ENCODE data around the gene BUB1B.
A peak's percentile ranks its signal among the peaks of the same experiment; 100 is the strongest.

BUB1B gene

DNA sequence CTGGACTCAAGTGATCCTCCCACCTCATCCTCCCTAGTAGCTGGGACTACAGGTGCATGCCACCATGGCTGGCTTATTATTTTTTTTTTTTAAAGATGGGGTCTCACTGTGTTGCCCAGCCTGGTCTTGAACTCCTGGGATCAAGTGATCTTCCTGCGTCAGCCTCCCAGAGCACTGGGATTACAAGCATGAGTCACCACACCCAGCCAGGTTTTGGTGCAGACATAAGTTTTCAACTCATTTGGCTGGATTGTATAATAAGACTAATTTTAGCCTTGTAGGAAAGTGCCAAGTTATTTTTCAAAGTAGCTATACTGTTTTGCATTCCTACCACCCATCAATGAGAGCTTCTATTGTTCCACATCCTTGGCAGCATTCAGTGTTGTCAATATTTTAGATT, 32.1 kb downstream of the BUB1B start:
- no peak for DNase-seq

DNA sequence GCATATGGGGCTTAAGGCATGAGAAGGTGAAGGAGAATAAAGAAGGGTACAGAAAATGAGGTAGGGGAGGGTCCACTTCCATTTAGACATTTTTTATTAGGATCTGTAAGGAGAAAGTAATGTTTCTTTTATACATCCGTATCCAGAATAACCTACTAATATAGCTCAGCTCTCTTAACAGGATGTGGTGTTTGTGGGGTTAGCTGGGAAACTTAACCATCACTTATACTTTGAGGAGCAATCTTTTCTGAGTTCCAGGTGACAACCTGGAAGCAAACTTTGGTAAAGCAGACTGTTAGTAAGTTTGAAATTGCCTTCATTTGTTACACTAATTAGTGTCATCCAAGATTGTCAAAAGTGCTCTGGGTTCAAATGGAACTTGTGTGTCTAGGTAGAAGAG, 36.6 kb downstream of the BUB1B start:
- DNase-seq: no peak

DNA sequence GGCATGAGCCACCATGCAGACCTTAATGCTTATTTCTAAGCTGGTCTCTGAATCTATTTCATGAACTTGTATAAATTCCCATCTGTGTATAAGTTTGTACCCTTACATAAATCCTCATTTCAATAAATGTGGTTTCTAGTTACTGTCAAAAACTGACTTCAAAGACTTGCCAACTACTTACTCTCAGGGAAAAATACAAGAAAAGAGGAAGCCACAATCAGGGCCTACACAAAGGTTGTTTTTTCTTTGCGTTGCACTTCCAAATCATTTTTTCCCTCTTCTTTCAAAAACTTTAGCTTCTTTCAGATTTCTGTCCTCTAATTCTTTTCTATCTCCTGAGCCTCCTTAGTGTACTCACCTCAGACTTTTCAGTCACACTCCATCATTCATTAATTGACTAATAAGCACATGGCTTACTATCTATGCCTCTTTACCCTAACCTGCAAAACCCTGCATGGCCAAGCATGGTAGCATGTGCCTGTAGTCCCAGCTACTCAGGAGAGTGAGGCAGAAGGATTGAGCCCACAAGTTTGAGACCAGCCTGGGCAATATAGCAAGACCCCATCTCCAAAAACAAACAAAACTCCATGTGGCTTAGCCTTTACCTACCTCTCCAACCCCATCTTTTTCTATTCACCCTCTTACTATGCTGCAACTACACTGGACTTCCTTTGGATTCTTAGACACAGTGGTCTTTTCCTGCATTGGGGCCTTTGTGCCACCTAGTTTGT, 37.7 kb downstream of the BUB1B start:
- no peak for DNase-seq

DNA sequence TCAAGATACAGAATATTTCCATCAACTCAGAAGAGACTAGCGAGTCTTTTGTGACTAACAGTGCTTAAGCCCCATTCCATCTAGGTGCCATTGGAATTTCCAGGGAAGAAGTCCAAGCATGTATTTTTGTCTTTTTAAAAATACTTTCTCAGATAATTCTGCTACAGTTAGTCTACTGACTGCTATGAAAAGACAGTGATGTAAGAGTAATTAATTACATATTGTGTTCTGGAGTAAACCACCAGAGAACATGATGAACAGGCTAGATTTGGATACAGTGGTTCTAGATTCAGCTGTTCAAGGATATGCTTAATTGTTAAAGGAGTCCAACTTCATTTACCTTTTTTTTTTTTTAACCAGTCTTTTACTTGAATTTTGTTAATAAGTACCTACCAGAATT, 43.2 kb downstream of the BUB1B start:
- no peak for DNase-seq

DNA sequence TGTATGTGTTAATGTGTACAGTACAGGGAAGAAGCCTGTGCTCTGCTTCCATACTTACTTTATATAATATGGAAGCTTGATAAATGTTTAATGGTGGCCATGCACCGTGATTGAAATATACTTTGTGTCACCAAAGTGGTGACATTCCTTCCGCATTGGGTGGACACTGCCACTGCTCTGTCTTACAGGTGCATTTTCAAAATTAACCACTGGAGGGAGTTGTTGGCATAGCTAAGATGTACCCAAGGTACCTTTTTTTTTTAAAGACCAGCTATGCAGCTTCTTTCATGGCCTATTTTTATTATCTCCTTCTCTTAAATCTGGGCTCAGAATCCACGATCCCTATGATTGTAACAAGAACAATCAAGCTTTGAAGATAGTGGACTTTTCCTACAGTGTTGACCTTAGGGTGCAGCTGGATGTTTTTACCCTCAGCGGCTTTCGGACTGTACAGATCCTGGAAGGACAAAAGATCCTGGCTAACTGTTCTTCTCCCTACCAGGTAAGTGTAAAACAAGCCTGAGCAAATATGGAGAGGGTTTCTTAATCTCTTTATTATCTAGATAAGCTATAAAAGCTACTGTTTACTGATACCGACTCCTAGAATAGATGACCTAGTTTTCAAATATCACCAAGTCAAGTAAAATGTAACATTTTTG, 56.4 kb downstream of the BUB1B start:
- DNase-seq: peak; percentile 7

DNA sequence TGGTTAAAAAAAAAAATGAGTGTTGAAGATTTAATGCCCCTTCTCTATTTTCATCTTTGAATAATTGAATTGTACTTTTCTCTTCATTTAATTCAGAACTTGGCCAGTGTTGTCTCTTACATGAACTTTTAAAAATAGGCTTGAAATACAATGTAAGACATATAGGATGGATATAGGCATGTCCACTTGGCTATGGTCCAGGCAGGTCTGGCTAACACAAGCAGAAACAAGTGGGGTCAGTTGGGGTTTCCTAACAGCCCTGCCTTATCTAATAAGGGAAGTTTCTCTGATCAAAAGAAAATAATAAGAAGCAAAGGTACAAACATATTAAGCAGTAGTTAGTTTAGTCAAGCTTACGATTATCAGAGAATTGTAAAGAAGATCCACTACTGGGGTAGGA, 58.9 kb downstream of the BUB1B start:
- DNase-seq: no peak

DNA sequence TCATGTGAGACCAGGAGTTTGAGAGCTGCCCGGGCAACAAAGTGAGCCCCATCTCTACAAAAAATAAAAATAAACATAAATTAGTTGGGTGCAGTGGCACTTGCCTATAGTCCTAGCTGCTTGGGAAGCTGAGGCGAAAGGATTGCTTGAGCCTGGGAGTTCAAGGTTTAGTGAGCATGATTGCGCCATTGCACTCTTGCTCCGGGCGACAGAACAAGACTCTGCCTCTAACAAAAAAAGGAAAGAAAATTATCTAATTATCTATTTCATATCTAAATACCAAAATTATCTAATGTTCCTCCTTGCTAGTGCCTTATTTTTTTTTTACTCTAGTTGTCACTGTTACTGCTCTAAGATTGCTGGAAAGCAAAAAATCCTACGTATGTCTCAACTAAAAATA, 61.3 kb downstream of the BUB1B start:
- DNase-seq: no peak

DNA sequence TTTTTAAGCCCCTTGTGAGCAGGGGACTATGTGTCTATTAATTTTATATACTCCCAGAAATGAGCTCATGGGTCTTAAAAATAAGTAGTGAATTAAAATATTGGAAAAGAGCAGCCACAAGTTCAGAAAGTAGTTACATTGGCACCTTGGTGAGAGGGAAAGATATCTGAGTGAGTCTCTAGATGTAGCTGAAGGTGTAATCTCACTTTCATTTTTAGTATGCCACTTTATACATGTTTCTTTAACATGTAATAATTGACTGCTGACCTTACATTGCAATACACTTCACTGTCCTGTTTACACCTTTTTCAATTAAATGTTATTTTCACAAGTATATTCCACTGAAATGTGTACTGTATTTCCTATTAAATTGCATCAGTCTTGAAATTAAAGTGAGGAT, 65.9 kb downstream of the BUB1B start:
- DNase-seq: no peak

DNA sequence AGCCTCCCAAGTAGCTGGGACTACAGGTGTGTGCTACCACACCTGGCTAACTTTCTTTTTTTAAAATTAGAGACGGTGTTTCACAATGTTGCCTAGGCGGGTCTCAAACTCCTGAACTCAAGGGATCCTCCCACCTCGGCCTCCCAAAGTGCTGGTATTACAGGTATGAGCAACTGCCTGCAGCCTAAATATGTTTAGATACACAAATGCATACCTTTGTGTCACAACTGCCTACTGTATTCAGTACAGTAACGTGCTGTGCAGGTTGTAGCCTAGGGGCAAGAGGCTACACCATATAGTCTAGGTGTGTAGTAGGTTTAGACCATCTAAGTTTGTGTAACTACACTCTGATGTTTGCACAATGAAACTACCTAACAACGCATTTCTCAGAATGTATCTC, 68.4 kb downstream of the BUB1B start:
- DNase-seq: no peak

DNA sequence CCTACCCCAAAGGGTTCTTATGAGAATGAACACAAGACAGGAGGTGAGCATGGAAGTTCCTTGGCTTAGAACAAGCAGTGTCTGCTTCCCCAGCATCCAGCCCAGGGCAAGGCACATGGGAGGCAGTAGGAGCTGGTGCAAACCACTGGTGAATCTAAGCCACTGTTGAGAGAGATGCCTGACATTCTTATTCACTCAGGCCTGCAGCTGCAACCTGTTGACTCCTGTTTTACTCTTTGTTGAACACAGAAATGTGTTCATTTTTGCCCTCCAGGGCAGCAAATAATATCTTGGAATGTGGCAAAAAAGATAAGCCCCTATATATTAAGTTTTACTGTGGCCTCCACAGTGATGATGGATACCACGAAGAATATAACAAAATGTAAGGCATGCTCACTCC, 69.1 kb downstream of the BUB1B start:
- no peak for DNase-seq

DNA sequence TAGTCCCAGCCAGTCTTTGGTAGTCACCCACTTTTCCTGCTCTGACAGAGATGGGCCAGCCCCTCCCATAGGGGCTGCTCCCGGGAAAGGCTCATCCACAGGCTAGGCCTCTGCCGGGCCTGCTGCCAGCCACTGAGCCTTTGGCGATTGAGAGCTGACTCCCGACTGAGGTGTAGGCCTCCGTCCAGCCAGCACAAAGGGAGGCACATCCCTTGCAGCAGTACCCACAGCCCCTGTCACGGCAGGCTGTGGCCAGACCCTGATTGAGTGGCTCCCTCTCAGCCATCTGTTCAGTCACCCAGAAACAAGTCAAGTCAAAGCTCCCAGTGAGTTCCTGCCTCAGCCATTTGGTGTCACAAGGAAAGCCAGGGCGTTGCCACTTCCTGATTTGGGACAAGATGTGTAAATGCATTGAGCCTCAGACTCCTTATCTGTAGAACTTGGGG, 71.8 kb downstream of the BUB1B start:
- no peak for DNase-seq

DNA sequence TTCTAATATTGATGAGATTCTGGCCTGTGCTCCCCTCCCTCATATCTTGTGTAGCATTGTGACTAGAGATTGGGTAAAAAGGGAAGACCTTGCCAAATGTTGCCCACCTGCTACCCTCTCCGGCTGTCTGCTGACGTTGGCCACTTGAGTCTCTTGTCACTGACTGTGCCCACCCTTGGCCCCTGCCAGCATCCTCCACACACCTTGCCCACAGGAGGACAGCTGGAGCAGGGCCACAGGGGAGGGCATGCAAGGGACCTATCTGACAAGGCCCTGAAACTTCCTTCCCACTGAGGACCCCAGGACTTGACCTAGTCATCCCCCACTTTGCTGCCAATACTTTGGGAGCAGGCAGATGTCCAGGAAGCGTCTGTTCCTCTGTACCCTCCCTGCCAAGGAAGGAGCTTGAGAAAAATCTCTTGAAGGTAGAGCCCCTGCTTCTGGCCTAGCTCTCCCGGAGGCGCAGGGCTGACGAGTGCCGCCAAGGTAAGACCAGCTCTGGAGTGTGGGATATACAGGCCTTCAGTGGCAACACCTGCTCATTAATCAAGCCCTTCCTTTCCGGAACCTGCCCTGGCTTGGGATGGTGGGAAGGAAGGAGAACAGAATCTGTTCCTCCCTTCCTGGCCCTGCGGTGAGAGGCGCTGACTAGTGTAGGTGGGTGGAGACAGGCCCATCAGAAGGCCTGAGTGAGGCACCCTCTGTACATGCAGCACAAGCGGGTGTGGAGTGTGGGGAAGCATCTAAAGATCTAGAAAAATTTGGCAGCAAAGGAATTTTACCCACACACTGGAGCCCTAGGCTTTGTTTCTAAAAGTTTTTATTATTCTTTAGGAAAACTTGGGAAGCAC, 73.1 kb downstream of the BUB1B start:
- DNase-seq: no peak

DNA sequence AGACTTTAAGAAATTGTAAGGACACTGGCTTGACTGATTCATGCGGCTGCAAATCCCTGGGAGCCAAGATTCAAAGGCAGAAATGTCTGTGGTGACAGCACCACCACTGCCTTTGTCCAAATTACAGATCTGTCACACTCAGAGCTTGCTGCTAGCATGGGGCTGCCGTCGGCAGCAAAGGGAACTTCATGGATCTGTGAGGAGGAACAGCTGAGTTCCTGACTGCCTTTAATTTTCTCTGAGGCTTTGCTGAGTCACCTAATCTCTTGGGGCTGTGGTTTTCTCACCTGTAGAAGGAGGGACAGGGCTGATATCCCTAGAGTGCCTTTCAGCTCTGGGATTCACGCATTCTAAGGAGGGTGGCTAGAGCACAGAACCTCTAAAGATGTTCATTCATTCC, 73.9 kb downstream of the BUB1B start:
- no peak for DNase-seq

DNA sequence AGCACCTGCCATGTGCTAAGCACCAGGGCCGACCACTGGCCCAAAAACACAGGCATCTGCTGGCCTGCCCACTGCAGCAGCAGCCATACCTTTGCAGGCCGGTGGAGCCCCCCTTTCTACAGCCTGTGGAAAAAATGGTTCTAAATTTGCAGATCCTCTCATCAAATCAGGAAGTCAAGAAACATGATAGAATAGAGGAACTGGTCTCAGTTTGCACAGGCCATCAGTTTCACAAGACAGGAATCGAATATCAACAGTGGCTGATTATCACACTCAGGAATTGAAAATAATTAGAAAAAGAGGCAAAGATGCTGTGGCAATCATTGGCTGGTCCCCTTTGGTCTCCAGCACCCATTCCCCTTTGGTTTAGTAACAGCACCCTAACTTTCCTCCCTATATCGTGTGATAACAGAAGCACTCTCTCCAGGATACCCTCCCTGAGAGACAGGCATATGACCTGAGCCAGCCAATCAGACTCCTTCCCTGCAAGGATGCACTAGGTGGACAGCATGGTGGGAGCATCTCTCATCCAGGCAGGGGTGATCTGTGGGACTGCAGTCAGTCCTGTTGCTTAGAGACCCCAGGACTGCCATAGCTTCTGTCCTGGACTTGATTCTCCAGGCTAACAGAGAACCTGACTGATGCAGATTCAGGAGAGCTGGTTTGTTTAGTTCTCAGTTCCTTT, 74.5 kb downstream of the BUB1B start:
- DNase-seq: no peak

DNA sequence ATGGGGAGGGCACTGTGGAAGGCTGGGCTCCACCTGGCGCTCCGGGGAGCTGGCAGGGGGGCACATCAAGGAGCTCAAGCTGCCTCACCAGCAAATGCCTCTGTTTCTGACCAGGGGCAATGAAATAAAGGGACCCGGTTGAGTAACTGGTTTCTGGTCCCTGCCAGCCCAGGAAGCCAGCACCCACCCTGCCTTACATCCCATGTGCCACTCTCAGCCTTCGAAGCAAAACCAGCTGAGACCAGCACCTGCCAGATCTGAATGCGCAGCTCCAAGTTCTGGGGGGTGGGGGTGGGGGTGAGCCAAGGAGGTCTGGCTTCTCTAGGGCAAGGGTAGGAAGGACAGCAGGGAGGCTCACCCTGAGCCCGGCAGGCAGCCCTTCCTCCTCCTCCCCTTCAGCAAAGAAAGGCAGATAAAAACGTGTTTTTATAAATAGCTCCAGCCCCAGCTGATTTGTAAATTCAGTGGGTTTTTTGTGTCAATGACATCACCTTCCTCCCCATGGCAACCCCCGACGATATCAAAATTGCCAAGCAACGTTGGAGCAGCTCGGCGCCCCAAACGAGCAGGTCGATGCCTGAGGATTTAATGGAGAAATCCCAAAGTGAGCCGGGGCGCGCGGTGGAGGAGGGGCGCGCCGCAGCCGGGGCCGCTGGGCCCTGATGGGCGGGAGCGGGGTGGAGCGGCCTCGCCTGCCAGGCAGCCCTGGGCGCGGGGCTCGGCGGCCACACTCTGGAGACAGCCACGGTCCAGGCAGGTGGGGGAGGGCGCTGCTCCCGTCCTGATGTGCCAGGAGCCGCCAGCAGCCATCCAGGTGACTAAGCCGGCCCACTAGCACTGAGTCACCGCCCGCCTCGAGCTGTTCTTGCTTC, 77.9 kb downstream of the BUB1B start, which contains the start of gene PAK6:
PAK6 (plus strand) TSS at position 532 of the 872 bp plus-strand sequence. CDS start 25,723 bp downstream, outside the sequence.
- peak; percentile 16 for DNase-seq

DNA sequence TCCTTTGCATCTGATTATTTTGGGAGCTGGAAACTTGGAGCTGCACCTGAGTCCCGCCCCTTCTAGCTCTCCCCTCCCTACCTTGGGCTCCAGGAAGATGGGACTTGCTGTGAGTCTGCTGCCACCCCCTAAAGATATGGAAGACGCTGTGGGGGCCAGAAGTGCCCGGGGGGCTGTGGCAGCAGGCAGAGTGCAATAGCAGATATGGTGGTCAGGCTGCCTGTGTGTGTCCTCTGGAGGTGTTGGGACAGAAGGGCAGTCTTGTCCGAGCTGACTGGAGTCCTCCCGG, 78.5 kb downstream of the BUB1B start:
- no peak for DNase-seq

DNA sequence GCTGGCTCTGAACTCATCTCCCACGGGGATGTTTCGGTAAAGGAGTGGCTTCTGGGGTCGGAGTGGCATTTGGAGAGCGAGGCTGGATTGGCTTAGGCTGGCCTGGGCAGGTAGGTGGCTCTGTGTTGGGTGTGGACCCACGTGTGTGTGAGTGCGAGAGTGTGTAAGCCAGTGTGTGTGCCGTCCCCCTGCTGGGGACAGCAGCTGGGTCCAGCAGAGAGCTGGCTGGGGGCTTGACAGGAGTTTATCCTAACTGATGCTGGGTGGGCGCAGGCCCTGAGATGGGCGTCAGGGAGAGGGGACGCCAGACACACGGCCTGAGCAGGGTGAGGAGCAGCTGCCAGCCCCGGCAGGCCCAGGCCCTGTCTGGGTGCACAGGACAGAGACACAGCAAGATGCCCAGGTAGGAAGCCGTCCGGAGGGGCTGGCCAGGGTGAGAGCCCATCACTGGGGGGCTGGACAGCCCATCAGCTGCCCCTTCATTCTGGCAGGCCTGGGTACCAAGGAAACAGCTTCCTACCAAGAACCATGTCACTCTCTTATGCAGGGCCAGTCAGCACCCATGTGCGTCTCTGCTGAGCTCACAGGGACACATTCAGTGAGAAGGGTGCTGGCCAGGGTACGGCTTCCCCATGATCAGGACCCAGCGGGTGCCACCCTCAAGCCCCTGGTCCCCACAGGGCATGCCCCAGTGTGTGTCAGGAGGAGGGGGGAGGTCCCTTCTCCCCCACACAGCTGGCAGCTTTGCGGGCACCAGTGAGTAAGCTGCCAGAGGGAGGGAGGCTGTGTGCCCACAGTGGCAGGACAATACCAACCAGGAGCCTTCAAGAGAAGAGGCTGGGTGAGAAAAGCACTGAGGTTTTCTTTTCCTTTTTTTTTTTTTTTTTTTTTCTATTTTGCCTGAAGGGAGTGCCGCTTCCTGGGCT, 79.1 kb downstream of the BUB1B start:
- DNase-seq: no peak

DNA sequence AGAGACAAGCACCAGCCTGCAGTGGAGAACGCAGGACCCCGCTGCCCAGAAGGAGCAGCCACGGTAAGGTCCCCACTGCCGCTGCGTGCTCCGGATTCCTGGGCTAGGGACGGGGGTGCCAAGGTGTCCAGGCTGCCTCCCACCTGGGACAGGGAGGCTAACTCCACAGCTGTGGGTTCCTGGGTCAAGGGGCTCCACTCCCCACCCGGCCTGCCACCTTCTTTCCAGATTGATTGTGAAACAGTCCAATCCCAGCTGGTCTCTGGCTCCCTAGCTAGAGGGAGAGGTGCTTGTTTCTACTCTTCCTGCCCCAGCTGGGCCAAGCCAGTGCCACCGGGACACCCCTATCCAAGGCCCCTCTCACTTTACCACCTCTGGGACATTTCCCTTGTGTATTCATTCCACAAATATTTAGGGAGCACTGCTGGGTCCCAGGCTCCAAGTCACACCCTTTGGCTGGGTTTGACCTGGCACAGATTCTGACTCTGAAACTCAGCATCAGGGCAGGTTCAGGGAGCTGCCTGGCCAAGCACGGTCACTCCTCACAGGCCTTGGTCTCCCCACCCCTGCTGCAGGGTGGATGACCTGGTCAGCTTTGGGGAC, 79.9 kb downstream of the BUB1B start:
- DNase-seq: no peak

DNA sequence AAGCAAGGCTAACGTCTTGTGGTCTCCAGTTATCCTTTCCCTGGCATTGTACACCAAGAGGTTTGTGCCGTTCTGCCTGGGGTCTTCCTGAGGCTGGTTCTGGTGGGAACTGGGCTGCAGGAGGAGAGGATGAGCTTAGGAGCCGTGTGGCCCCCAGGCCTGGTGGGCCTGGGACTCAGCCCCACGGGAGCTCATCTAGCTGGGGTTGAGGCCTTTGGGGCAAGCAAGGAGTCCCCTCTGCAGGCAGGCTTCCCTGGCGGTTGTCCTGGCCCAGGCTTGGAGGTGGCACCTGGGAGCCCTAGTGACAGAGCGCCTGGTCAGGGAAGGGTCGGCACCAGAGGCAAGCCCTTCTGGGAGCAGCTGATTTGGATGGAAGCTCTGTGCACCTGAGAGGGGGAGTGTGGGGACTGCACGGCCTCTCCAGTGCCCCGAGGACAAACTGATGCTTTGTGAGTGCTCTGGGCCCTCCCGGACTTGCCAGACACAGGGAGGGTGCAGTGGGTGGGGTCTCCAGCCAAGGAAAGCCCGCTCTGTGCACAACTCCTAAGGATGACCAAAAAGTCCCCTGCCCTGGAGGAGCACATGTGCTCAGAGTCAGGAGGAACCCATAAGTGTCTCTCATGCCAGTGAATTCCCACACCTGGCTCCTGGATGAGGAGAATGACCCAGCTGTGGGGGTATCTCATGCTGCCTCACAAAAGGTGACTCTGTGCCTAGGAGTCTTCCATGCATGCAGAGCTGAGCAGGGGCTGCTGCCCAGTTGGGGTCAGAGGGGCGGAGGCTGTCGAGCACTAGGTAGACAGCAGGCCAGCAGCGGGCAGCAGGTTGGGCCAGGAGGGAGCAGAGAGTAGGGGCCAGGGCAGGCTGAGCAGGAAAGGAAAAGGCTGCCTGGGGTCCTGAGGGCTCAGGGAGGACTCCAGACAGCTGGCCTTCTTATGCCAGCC, 80.7 kb downstream of the BUB1B start:
- no peak for DNase-seq

DNA sequence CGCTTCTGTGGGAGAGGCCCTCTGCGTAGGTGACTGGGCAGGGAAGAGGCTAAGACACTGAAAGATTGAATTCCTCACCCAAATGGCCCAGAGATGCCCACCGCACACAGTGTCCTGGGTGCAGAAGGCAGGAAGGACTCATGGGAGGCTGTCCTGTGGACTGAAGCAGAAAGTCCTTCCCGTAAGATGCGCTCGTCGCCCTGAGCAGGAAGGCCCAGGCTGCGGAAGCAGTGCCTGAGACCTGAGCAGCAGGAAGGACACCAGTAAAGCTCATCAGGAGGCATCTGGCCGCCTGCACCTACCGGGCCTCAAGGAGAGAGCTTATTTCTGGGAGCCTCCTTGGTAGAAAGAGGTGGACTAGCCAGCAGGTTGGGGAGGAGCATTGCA, 81.3 kb downstream of the BUB1B start:
- no peak for DNase-seq
